ENCODE results near the gene ST6GALNAC3.
"Not testable (repeated sequence)": the region's sequence is repeated elsewhere in the genome, so short reads cannot be mapped to it uniquely, and the experiment has no call there.

Gene ST6GALNAC3

DNA sequence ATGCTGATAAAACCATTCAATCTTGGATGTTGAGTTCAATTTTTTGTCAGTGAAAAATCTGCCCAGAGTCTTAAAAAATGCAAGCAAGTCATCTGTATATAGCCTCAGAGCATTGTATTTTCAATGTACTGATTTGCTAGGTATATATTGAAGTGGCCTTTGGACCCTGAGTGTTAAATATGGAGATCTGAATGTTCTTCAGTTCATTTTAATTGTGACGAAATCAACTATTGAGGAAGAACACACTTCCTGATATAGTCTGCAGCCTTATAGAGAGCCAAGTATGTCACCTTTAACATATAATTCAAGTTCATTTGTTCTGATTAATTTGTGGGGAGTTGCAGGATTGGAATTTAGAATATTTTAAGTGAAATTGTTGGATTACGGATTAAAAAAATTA lies 128.1 kb downstream of the ST6GALNAC3 start:
- DNase-seq: no peak

DNA sequence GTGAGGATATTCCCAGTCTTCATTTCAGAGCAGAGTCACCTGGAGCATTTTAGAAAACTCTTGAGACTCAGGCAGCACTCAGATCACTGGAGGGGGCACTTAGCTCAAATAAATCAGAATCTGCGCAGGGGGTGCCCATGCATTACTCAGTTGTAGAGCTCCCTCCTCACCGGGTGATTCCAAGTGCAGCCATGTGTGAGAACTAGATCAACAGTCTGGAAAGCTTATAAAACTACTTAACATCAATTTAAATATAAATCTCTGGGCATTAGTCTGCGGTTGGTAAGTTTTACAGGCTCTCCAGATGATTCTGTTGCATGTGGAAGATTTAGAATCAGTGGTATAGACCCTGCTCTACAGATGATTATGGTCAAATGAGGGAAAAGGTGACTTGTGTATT lies 128.6 kb downstream of the ST6GALNAC3 start:
- DNase-seq: no peak

DNA sequence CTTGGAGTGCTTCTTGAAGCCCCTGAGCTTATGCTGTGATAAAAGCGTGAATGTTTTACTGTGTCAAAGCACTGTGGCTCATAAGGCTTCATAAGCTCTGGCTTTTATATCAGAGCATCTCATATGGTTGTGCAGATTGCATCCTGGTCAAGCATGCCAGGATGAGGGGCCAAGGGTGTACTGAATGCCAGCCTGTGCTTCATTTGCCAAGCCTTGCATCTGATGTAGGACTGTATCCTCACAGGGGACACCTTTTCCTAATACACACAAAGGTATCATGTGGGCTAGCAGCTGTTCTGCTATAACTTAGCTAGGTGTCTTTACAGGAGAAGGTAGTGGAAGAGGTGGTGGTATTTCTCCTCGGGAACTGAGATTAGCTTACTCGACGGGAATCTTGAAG lies 134.7 kb downstream of the ST6GALNAC3 start:
- DNase-seq: no peak

DNA sequence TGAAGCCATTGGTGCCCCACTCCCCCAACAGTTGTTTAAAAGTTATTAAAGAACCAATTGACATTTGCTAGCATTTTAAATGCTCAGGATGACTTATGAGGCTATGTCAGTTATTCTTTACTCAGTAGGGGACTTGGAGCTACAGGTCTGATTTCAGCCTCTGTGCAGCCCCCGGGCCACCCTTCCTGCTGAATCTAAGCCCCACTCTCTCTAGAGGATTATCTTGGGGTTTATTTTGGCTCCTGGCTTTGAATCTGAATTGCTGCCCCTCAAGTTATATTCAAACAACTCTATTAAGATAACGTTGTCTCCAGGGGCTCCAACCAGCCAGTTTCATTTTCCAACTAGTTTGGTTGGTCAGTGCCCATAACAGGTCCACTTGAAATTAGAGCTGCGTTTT lies 135.1 kb downstream of the ST6GALNAC3 start:
- no peak for DNase-seq

DNA sequence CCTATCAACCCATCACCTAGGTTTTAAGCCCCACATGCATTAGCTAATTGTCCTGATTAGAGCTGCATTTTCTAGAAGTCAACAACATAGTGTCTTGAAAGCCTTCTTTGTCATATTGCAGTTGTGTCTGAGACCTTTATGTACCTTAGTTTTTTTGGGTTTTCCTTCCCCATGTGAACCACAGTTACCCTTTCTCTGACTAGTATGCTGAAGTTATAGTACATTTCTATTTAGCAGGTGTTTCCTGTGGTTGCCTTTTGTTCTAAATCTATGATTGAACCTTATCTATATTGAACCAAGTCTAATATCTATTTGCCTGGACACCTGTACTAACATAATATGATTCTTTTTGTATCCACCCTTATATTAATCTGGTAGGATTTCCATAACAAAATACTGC lies 135.6 kb downstream of the ST6GALNAC3 start:
- no peak for DNase-seq

DNA sequence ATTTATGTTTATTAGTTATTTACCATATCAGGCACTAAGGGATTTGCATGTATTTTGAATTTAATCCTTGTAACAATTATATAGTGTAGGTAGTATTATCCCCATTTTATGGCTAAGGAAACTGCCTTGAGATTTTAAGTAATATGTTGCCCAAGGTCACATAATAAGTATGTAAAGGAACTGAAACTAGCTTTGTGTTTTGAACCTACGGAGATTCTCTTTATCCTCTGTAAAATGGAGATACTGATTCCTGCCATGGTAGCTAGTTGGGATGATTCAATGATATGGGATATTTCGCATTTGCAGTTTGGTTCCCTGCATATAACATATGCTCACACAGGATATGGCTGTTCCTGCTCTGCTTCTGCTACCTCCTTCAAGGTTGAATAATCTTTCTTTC lies 144.3 kb downstream of the ST6GALNAC3 start:
- DNase-seq: no peak

DNA sequence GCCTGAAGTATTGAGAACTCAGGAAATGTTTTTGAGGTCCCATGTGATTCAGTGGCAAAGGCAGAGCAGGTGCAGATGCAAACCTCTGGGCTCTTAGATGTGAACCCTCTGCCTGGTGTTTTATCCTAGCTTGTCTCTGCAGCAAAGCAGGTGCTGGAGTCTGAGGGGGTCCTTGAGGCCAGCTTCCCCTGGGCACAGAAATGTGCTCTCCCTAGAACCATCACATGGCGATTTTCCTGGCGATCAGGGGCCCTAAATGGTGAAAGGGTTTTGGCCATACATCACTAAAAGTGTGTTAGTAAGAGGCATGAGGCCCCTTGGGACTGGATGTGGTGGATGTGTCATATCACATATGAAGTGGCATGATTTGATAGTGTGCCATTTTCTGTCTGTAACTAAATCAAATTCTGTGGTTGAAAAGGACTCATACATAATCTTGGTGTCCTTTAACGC lies 144.8 kb downstream of the ST6GALNAC3 start:
- no peak for DNase-seq

DNA sequence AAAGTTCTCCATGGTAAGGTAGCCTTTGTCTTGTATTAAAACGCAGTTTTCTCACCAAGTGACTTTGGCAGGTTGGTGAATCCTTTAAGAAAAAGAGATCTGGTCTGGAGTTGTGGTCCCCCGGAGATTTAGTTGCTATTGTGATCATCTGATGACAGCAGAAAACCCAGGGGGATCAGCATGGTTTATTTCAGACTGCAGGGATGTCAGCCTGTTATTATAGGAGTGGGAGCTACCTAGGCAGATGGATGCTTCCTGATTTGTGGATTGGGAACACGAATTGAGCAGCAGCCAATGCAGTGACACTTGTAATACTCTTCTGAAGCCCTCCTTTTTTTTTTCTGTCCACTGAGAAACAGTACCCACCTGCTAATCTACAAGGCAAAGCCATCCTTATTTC lies 150.2 kb downstream of the ST6GALNAC3 start:
- DNase-seq: no peak

DNA sequence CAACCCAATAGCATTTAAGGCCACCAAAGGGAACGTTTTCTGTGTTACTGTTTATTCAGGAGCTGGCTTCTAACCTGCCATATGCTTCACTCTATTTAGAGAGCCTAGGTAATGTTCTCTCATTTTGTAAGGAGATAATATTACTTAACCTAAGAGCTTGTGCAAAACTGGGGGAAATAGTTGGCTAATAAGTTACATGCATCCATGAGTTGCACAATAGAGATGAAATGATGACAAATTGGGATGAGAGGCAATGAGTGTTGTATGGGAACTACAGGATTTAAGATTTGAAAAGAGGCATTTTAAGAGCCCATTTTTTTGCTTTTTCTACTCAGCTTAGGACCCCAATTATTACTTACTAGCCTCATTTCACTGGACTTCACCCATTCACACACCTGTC lies 151.0 kb downstream of the ST6GALNAC3 start:
- DNase-seq: no peak

DNA sequence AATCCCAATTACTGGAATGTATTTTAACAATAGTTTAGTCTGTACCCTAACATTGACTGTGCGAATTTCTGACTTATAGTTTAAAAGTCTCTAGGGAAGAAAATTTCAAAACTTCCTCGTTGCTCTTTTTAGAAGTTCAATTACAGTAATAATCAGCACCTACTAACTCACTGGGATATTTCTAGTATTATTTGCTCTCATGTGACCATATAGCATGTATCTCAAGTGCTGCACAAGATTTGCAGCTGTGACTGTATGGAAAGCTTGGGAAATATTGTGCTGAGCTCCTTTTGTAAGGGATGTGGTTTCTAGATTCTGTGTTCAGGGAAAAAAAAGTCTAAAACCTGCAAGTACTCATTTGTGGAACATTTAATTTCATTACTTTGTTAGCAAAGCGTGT lies 153.1 kb downstream of the ST6GALNAC3 start:
- no peak for DNase-seq

DNA sequence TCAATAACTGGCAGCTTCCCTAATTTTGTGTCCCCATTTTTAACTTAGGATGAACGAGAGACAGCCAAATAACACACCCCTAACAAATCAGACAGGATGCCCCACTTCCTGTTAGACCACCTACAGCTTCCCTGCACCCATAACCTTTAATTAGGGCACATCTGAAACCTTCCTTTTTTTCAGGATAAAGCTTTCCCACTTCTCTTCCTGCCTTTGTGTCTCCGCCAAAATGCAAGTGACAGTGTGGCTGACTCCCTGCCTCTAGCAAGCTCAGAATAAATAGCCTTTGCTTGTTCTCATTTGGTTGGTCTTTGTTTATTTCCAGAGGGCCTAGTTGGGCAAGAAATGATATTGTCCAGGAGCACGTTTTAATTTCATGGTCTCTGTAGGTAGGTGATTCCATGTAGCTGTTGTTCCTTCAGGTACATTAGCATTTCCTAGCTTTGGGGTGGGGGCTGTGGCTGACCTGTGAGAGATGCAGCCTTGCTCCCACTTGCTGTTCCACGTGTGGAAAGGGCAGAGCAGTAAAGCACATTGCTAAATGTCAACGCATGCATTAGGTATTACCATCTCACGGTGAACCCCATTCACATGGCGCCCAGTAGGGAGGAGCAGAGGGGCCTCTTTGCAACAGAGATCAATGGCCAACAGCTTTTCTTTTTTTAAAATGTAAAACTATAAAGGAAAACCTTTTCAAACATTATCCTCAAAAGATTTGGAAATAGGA lies 154.9 kb downstream of the ST6GALNAC3 start:
- DNase-seq: no peak

DNA sequence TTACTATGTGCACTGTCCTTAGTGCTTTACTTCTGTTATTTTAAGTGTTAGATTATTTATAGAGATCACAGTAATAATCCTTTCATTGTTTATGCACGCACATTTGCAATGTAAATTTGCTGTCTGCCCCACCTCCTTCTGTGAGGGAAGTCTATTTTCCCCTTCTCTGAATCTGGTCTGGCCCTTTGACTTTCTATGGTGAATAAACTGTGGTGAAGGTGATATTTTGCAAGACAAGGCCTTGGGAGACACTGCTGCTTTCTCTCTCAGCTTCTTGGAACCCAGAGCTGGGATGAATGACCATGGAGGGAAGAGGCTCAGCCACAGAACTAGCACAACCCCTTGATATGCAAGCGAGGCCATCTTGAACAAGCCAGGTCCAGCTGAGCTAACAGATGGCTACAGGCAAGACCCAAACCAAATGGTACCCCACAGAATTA lies 156.3 kb downstream of the ST6GALNAC3 start:
- no peak for DNase-seq

DNA sequence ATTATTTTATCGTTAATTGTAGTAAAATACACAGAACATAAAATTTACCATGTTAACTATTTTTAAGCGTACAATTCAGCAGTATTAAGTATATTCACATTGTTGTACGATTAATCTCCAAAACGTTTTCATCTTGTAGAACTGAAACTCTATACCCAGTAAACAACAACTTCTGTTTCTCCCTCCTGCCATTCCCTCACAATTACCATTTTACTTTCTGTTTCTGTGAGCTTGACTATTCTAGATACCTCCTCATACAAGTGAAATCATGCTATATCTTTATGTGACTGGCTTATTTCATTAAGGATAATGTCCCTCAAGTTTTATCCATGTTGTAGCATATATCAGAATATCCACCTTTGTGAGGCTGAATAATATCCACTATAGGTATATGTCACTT lies 156.8 kb downstream of the ST6GALNAC3 start:
- DNase-seq: no peak

DNA sequence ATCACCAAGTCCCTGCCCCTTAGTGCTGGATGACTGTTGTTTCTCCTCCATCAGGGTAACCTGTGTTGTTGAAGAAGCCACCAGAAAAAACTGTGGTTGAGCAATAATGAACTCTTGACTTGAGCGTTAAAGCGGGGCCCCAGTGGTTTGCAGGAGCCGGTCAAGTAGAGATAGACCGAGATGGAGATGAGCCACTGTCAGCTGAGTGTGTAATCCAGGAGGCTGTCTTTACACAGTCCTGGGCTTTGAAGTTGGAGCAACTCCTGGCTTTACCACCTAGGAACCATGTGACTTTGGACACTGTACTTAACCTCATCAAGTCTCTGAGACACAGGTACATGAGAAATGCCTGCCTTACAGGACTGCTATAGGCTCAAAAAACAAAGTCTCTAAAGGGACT lies 158.1 kb downstream of the ST6GALNAC3 start:
- DNase-seq: no peak

DNA sequence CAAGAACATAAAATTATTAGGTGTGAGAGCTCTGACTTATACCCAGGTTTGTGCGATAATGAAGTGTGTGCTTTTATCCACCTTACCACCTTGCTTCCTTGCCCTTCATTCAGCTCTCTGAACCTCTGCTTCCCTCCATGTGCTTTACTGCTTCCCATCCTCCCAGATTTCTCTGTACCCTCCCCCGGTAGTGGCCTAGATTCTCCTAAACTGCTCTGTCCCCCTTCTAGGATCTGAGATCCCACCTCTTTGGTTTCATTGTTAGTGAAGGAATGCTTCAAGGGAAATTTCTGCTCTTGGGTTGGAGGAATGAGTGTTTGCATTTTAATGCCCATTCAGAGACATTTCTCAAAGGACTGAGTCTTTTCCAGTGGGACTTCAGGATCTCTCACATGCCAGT lies 159.5 kb downstream of the ST6GALNAC3 start:
- no peak for DNase-seq

DNA sequence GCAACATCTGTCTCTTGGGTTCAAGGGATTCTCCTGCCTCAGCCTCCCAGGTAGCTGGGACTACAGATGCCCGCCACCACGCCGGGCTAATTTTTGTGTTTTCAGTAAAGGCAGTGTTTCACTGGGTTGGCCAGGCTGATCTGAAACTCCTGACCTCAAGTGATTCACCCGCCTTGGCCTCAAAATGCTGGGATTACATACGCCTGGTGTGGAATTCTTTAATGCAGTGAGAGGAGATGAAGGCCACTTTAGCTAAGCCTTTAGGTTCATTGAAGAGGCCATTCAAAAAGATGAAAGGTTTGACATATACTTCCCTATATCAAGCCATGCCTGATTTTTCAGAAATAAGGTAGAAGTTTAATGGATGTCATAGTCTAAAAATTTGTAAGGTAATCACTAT lies 162.7 kb downstream of the ST6GALNAC3 start:
- DNase-seq: no peak

DNA sequence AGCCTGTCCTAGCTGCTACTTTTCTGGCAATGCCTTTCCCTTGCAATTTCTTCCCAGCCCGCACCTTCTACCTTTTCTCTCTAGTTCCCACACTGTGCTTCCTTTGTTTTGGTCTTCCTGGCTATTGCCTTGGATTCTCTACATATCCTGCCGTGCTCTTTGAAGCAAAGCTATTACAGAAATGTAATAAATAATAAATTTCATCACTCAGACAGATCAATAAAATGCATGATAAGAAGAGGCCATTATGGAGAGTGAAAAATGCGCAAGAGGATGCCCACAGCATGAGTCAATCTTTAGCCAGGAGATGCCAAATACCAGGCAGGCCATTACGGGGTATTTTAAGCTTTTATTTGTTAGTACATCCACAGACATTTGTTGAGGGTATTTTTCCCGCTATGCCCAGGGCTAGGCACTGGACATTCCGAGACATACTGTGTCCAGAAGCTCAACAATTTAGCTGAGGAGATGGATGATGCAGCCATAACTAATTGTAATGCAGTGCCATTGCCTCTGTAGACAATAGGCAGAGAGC lies 163.6 kb downstream of the ST6GALNAC3 start:
- no peak for DNase-seq

DNA sequence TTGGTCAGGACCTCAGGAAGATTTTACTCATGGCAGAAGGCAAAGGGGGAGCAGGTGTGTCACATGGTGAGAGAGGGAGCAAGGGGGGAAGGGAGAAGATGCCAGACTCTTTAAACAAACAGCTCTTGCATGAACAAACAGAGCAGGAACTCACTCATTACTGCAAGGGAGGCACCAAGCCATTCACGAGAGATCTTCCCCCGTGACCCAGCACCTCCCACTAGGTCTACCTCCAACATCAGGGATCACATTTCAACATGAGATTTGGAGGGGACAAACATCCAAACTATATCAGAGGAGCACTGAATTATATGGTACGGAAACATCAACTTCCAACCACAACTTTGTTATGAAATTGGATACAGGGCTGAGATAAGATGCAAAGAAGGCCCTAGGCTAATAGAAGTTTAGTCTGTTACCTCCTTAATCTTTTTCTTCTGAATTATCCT lies 164.9 kb downstream of the ST6GALNAC3 start:
- DNase-seq: no peak

DNA sequence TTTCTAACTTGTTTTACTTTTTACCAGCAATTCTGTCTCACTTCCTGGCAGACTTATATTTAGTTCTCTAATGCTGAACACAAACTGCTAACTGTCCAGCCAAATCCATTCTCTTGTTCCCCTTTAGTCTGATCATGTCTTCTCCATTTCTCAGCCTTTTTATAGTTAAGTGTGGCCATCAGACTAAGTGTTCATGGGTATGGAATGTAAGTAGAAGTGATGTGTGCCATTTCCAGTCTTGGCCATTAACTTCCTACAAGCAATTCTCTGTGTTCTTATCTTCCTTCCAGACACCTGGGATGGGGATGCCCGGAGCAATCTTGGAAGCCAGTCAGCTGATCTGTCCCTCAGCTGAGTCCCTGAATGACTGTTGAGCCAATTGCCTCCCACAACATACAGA lies 165.8 kb downstream of the ST6GALNAC3 start:
- no peak for DNase-seq

DNA sequence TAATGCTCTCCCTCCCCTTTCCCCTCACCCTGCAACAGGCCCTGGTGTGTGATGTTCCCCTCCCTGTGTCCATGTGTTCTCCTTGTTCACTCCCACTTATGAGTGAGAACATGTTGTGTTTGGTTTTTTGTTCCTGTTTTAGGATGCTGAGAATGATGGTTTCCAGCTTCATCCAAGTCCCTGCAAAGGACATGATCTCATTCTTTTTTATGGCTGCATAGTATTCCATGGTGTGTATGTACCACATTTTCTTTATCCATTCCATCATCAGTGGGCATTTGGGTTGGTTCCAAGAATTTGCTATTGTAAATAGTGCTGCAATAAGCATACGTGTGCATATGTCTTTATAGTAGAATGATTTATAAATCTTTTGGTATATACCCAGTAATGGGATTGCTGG lies 168.0 kb downstream of the ST6GALNAC3 start:
- DNase-seq: not testable (repeated sequence)

DNA sequence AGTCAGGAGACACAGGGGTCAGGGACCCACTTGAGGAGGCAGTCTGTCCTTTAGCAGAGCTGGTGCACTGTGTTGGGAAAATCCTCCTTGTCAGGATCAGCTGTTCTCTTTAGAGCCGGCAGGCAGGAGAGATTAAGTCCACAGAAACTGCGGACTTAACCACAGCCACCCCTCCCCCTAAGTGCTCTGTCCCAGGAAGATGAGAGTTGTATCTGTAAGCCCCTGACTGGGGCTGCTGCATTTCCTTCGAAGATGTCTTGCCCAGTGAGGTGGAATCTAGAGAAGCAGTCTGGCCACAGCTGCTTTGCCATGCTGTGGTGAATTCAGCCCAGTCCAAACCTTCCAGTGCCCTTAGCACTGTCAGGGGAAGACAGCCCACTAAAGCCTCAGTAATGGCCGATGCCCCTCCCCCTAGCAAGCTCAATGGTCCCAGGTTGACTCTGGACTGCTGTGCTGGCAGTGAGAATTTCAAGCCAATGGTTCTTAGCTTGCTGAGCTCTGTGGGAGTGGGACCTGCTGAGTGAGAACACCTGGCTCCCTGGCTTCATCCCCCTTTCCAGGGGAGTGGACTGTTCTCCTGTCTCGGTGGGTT lies 172.8 kb downstream of the ST6GALNAC3 start:
- no peak for DNase-seq

DNA sequence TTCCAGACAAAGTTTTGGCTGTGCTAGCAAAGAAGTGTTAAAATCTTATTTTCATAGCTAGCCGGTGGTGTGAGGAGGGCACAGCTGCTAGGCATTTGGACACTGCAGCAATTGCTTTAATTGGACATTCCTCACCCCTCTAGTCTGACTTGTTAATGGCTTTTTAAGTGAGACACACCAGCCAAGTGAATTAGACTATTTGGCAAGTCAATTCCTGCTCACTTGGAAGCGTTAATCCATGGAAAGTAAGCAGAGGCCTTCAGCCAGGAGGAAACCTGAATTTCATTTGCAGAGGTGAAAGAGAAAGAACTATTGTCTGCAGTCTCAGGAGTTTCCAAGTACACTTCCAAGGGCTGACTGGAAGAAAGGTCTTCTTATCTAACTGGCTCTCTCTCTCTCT lies 175.7 kb downstream of the ST6GALNAC3 start:
- DNase-seq: no peak

DNA sequence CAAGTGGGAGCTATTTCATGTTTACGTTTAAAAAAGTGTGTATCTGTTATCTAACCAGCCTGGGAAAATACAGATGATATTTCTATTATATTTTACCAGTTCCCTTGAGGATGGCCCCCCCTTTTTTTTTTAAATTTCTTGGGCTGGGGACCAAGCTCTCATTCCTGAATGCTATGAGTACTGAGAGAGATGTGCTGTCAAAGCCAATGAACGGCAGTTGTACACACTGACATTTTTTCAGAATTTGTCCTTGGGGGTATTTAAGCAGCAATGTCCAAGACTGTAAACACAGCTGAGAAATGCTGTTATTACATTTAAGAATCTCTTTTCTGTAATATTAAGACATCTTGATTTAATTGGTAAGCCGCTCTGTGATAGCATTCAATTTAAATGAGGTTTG lies 177.9 kb downstream of the ST6GALNAC3 start:
- no peak for DNase-seq

Data from NCI-H1694 treated with DMSO at 0.1 percent for 48 hours (cell line).